GM06990 (cell line): ENCODE results near the gene KLHL29.
A peak's percentile ranks its signal among the peaks of the same experiment; 100 is the strongest.

Source experiments
- DNase-seq: peaks from one replicate; pipeline ENCODE4 v3.0.0-alpha.2; 2011; ENCODE audit not compliant: insufficient read length; ENCODE audit errors: extremely low read depth
- H3K27me3 ChIP-seq: replicated peaks from 2 replicates; pipeline ENCODE4 v1.6.0; 2011; ENCODE audit warnings: low read length; ENCODE audit not compliant: control insufficient read depth, insufficient read depth
- H3K36me3 ChIP-seq: 2 replicates; pipeline ENCODE4 v1.5.1; 2011; ENCODE audit warnings: low read length; ENCODE audit not compliant: control insufficient read depth, insufficient read depth
- H3K4me3 ChIP-seq: replicated peaks from 2 replicates; pipeline ENCODE4 v1.5.1; 2011; ENCODE audit warnings: low read depth, mild to moderate bottlenecking, control low read depth, low read length
- CTCF ChIP-seq: IDR thresholded peaks from 2 replicates; pipeline ENCODE4 v1.5.1; 2011; ENCODE audit warnings: low read length, control low read depth, mild to moderate bottlenecking, inconsistent platforms; ENCODE audit not compliant: insufficient read depth, poor library complexity, severe bottlenecking

Gene KLHL29

DNA sequence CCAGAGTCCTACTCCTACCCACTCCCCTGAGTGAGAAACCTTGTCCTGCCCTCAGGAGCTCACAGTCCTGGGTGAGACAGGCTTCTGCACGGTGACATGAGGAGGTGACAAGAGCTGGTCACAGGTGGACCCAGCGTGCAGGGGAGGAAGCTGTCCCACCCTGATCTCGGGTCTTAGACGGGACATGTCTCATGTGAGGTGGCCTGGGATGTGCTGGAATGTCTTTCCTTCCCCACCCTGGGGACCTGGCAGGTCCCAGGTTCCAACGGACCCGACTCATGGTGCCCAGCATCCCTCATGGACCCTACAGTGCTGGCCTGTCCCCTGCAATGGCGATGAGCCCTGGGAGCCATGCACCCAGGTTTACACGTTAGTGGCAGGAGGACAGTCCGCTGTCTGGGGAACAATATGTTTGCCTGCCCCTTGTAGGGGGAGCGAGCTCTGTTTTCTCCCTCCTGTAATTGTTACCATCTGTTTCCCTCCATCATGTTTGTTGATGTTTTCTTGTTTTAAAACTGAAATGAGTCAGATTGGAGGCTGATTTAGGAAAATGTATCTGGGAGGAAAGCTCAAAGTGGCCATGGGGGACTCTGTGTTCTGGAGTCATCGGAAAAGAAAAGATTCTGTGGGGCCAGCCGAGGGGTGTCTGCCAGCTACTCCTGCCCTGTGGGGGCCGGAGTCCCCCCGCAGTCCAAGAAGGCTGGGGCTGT is 238.1 kb downstream of the KLHL29 start:
- no peak overlapping the region for H3K4me3 ChIP-seq
- H3K36me3 ChIP-seq, result no peaks in the 10 kb centered on the region
- no peaks in the 10 kb centered on the region for H3K27me3 ChIP-seq
- TF ChIP-seq CTCF, result no peak
- DNase-seq, result no peak

DNA sequence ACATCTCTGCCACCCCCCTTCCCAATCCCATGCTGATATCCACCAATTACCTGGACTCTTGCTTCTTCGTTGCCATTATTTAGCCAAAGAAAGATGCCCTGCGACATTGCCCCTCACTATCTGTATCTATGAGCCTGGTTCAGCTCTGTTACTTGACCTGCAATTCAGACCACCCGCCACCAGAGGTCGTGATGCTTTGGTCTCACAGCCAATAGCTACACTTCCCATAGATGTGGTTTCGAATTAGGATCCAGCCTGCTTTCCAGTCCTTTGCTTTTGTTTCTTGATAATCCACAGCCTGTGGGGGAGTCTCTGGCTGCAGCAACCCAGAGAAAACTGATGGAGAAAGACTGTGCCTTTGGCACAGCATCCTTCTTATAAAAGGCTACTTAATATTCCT is 239.4 kb downstream of the KLHL29 start:
- Histone ChIP-seq H3K36me3 (no peaks in the 10 kb centered on the region), H3K27me3 (no peaks in the 10 kb centered on the region), H3K4me3 (no peak overlapping the region)
- peak; percentile 55 for TF ChIP-seq CTCF
- no peak for DNase-seq

DNA sequence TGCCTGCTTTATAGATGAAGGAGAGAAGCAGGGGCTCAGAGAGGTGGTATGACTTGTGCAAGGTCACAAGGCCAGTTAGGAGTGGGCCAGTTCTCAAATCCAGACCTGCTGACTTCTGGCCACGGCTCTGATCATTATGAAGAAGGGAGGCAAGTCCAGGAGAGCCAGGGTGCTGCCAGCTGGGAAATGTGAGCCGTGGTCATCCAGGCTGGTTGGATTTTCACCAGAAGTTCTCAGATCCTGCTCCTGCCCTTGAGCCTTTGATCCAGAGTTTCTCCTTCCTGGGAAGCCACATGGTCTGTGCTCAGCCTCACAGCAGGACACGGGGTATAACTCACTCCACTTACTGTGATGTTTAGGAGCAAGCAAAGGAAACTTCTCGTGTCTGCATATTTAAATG is 239.9 kb downstream of the KLHL29 start:
- Histone ChIP-seq H3K27me3 (no peaks in the 10 kb centered on the region), H3K4me3 (no peak overlapping the region), H3K36me3 (no peaks in the 10 kb centered on the region)
- DNase-seq, result no peak
- TF ChIP-seq CTCF, result no peak

- no peak for DNase-seq
- Histone ChIP-seq H3K27me3 (no peaks in the 10 kb centered on the region), H3K36me3 (no peaks in the 10 kb centered on the region), H3K4me3 (no peak overlapping the region)
- TF ChIP-seq CTCF, result no peak
Measured at GRCh38 chr2:23625726-23626125, 240.7 kb downstream of the KLHL29 start.

DNA sequence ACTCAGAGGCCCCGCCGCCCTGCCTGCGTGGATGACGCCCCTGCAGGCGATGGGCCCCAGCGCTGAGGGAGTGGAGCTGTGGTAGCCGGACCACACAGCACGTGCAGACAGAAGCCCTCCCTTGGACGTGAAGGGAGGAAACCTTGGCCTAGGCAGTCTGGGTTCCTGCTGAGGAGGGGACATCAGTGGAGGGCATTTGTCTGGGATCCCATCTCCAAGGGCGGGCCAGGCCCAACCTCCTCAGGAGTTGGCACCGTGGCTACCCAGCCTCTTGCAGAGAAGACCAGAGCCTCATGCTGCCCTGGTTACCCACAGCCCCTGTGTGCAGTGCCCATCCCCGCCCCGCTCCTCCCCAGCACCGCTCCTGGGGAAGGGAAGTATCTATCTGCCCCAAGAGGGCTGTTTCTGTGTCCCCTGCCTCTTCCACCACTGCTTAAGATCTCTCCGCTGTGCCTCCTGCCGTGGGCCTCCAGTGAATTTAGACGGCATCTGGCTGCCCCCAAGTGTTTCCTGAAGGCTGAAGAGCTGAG is 241.8 kb downstream of the KLHL29 start:
- no peak for TF ChIP-seq CTCF
- DNase-seq, result no peak
- H3K27me3 ChIP-seq, result no peaks in the 10 kb centered on the region
- H3K4me3 ChIP-seq, result no peak overlapping the region
- H3K36me3 ChIP-seq, result no peaks in the 10 kb centered on the region
